GM21515 (cell line): ENCODE data around the gene CTNNA1.

ENCODE experiments used
- ATAC-seq: cut with Tn5 transposase; IDR thresholded peaks from one replicate; pipeline ENCODE4 v1.9.1; 2021; ENCODE audit not compliant: unreplicated experiment

The CTNNA1 gene

GRCh38 chr5:138925090-138925635, 171.9 kb downstream of the CTNNA1 start:
- no peak for ATAC-seq

- ATAC-seq, result no peak
Measured at GRCh38 chr5:138926257-138926656, 173.0 kb downstream of the CTNNA1 start.

- ATAC-seq, result no peak
Measured at GRCh38 chr5:138926688-138927448, 173.6 kb downstream of the CTNNA1 start.

- ATAC-seq, result no peak
Measured at GRCh38 chr5:138927544-138927943, 174.3 kb downstream of the CTNNA1 start.

GRCh38 chr5:138927979-138928378, 174.8 kb downstream of the CTNNA1 start:
- no peak for ATAC-seq

GRCh38 chr5:138929571-138929955, 176.3 kb downstream of the CTNNA1 start:
- ATAC-seq, result no peak

- no peak for ATAC-seq
Measured at GRCh38 chr5:138930371-138931097, 177.3 kb downstream of the CTNNA1 start.

- no peak for ATAC-seq
Measured at GRCh38 chr5:138932171-138932810, 179.1 kb downstream of the CTNNA1 start.

GRCh38 chr5:138933522-138934290, 180.5 kb downstream of the CTNNA1 start:
- no peak for ATAC-seq

GRCh38 chr5:138934971-138935370, 181.7 kb downstream of the CTNNA1 start:
- no peak for ATAC-seq

GRCh38 chr5:138935466-138935865, 182.2 kb downstream of the CTNNA1 start:
- ATAC-seq, result no peak

- no peak for ATAC-seq
Measured at GRCh38 chr5:138936225-138936967, 183.2 kb downstream of the CTNNA1 start.

GRCh38 chr5:138936968-138937345, 183.7 kb downstream of the CTNNA1 start:
- ATAC-seq, result no peak

- no peak for ATAC-seq
Measured at GRCh38 chr5:138937392-138938387, 184.5 kb downstream of the CTNNA1 start.

GRCh38 chr5:138938526-138938925, 185.3 kb downstream of the CTNNA1 start:
- no peak for ATAC-seq

- ATAC-seq, result no peak
Measured at GRCh38 chr5:138942066-138942465, 188.8 kb downstream of the CTNNA1 start.

- ATAC-seq, result no peak
Measured at GRCh38 chr5:138942861-138943260, 189.6 kb downstream of the CTNNA1 start.

- no peak for ATAC-seq
Measured at GRCh38 chr5:138943599-138944173, 190.5 kb downstream of the CTNNA1 start.
